Activated T-cell treated with anti-CD3 and anti-CD28 coated beads, Interleukin-2, amount 50 U/mL, for 72 hours (primary cell): Measurements from ENCODE around the gene BCL2L13. TPM values are rescaled to one million over a fixed set of nuclear protein-coding genes. Genes with fewer than 3 reads are reported as not detected.
A peak's percentile ranks its signal among the peaks of the same experiment; 100 is the strongest.

Experiments
- ATAC-seq, 2 donors: fragments of 150-1000 bp; cut with Tn5 transposase; replicated peaks in 1 of 2; 2 replicates each; pipeline ENCODE4 v1.10.0; 2021; ENCODE audit warnings: moderate library complexity in 2 of 2, mild to moderate bottlenecking in 1 of 2
- DNase-seq, 2 donors: peaks; one replicate each; pipeline ENCODE4 v3.0.0; 2021 to 2022; ENCODE audit warnings: mixed read lengths in 1 of 2
- H3K27ac Mint-ChIP-seq: one replicate; pipeline ENCODE4 v1.8.0; 2022; ENCODE audit warnings: mild to moderate bottlenecking, moderate library complexity, mixed read lengths
- H3K27me3 Mint-ChIP-seq: one replicate; pipeline ENCODE4 v1.8.0; 2022; ENCODE audit warnings: low read depth, mixed read lengths
- H3K36me3 Mint-ChIP-seq, 2 donors: one replicate each; pipeline ENCODE4 v1.8.0; 2022; ENCODE audit warnings: mixed read lengths in 2 of 2, mild to moderate bottlenecking in 1 of 2; ENCODE audit not compliant: insufficient read depth in 2 of 2
- H3K4me1 Mint-ChIP-seq: one replicate; pipeline ENCODE4 v1.8.0; 2022; ENCODE audit warnings: low read depth, mixed read lengths
- H3K4me3 Mint-ChIP-seq, 2 donors: one replicate each; pipeline ENCODE4 v1.8.0; 2022; ENCODE audit warnings: mild to moderate bottlenecking in 2 of 2, mixed read lengths in 2 of 2, moderate library complexity in 2 of 2
- H3K9me3 Mint-ChIP-seq, 2 donors: one replicate each; pipeline ENCODE4 v1.8.0; 2022; ENCODE audit warnings: mixed read lengths in 2 of 2
- total RNA-seq, 2 donors: library from RNA; stranded (reverse); gene quantifications; one replicate each; pipeline ENCODE4 v1.2.3, GENCODE V29; 2022

The BCL2L13 gene
- total RNA-seq, 2 donors from 2014 or later: 42.1 to 46.9 TPM

GRCh38 chr22:17769013-17769715, 130.6 kb downstream of the BCL2L13 start:
- no peak overlapping the region for H3K27ac Mint-ChIP-seq
- no peak overlapping the region for H3K4me3 Mint-ChIP-seq
- H3K27me3 Mint-ChIP-seq: peaks cover 16% of the 10 kb centered on the region
- H3K36me3 Mint-ChIP-seq: no peaks in the 10 kb centered on the region
- ATAC-seq: no peak
- no peak for DNase-seq
- H3K4me1 Mint-ChIP-seq: peaks cover 67% of the 10 kb centered on the region
- H3K9me3 Mint-ChIP-seq: no peaks in the 10 kb centered on the region

DNA sequence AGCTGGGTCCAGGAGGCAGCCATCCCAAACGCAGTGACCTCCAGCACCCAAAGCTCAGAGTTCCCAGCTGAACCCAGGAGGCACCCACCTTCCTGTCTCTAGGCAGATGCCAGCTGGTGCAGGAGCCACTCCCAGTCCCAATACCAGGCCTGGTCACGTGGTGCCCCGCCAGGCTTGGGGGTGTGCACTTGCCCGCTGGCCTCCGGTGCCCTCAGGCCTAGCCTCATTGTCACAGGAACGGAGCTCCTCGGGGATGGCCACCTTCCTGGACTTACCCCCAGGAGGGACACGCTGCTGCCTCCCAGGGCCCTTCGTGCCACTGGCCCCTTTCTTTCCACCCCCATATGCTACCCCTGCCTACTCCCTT, 131.1 kb downstream of the BCL2L13 start:
- Mint-ChIP-seq H3K4me3 (no peak overlapping the region), H3K27me3 (peaks cover 10% of the 10 kb centered on the region), H3K27ac (no peak overlapping the region), H3K36me3 (no peaks in the 10 kb centered on the region), H3K9me3 (no peaks in the 10 kb centered on the region), H3K4me1 (peaks cover 63% of the 10 kb centered on the region)
- DNase-seq: no peak
- no peak for ATAC-seq

DNA sequence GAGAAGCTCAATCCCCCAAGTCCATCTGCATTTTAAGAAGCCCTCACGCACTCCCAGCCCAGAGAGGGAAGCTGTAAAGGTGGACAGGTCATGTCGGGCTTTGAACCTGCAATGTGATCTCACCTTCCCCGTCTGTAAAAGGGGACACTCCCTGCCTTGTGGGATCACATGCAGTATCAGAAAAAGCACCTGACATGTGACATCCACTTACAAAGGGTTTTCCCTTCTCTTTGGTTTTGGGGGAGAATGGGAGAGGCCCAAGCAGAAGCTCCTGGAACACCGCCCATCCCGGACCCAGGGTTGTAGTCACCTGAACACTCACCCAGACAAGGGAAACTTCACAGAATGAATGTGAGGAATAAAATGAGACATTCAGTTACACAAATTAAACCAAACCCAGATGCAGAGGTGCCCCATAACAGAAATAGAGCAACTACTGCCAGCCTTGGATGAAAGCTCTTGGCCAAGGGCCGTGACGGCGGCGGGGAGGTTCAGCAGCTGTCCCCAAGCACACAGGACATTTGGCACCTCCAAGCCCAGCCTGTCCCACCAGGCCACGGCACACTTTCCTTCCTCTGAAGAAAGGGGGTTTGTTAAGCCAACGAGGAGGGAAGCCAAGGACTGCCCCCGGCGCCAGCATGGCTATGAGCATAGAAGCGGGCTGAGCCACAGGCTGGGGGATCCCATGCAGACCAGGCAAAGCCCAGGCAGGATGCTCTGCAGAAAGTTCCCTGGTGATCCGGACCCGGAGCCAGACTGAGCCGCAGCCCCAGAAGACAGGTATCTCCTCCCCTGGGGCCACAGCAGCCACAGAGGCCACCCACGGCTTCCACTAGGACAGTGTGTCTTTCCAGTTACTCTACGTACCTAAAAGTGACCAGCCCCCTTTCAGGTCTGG, 131.9 kb downstream of the BCL2L13 start:
- H3K4me3 Mint-ChIP-seq: no peak overlapping the region
- no peak overlapping the region for H3K27ac Mint-ChIP-seq
- no peak for DNase-seq
- H3K4me1 Mint-ChIP-seq: peaks cover 67% of the 10 kb centered on the region
- H3K9me3 Mint-ChIP-seq: no peaks in the 10 kb centered on the region
- H3K36me3 Mint-ChIP-seq: no peaks in the 10 kb centered on the region
- H3K27me3 Mint-ChIP-seq: peaks cover 7% of the 10 kb centered on the region
- no peak for ATAC-seq

DNA sequence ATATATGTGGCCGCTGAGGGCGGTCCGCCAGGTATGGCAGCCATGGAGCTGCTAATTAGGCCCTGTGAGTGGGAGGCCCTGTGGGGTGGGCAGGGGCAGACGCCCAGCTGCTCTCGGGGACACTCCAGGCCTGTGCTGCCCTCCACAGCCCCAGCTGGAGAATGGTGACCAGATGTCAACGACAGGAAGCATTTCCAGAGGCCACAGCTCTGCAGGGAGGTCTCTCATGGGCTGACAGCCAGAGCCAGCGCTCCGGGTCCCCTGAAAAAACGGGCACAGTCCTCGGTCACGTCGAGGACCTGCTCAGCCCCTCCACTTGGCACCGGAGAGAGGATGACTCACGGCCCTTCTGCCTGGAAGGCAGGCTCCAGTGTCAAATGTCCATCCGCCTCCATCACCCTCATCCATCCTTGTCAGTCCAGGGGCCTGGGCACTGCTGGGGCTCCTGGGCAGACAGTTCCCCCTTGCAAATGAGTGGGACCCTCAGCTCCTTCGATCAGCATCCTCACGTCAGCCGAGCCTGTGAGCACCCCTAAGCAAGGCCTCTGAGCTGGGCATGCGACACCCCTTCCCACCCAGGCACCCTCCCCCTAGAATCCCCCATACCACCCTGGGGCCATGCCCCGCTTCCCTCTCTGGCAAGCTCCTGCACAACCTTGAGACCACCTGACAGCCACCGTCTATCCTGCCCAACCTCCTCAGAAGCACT, 133.8 kb downstream of the BCL2L13 start:
- H3K27ac Mint-ChIP-seq: no peak overlapping the region
- peak overlapping the region; percentile 27 to 80 for H3K4me3 Mint-ChIP-seq
- H3K36me3 Mint-ChIP-seq: no peaks in the 10 kb centered on the region
- H3K27me3 Mint-ChIP-seq: peaks cover 7% of the 10 kb centered on the region
- ATAC-seq (no peak), DNase-seq (no peak)
- H3K9me3 Mint-ChIP-seq: no peaks in the 10 kb centered on the region
- peaks cover 81% of the 10 kb centered on the region for H3K4me1 Mint-ChIP-seq

- peaks cover 7% of the 10 kb centered on the region for H3K27me3 Mint-ChIP-seq
- no peak overlapping the region for H3K27ac Mint-ChIP-seq
- DNase-seq: no peak
- no peaks in the 10 kb centered on the region for H3K36me3 Mint-ChIP-seq
- no peaks in the 10 kb centered on the region for H3K9me3 Mint-ChIP-seq
- no peak for ATAC-seq
- H3K4me3 Mint-ChIP-seq: peak overlapping the region; percentile 80 to 89
- peaks cover 80% of the 10 kb centered on the region for H3K4me1 Mint-ChIP-seq
These were observed 134.5 kb downstream of the BCL2L13 start for GRCh38 chr22:17772958-17773605.

DNA sequence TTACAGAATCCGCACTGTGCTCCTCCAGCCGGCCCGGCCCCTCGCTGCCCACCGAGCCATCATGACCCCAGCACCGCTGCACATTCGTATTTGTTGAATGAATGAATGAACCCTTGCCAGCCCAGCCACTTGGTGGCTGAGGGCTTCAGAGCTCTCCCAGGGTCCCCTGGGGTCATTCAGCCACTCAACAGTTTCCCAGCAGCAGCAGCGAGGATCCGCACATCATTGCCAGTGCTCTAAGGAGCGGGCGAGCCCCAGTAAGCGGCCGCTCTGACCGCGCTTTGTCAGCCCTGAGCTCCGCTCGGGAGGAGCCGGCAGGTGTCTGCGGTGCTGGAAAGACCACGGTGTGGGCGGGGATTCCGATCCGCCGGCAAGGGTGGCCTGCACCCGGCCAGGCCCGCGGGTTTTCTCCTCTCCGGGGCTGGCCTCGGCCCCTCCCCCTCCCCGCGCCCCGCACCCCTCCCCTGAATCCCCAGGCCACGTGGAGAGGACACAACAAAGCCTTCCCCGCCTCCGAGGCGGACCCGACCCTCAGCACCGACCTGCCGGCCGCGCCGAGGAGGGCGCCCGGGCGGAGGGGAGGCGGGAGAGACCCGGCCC, 135.1 kb downstream of the BCL2L13 start:
- peak overlapping the region; percentile 80 to 89 for H3K4me3 Mint-ChIP-seq
- H3K27me3 Mint-ChIP-seq: peaks cover 7% of the 10 kb centered on the region
- no peak overlapping the region for H3K27ac Mint-ChIP-seq
- ATAC-seq (peak; percentile 63 to 72), DNase-seq (peak; percentile 77 to 80)
- H3K36me3 Mint-ChIP-seq: no peaks in the 10 kb centered on the region
- H3K4me1 Mint-ChIP-seq: peaks cover 76% of the 10 kb centered on the region
- H3K9me3 Mint-ChIP-seq: no peaks in the 10 kb centered on the region

DNA sequence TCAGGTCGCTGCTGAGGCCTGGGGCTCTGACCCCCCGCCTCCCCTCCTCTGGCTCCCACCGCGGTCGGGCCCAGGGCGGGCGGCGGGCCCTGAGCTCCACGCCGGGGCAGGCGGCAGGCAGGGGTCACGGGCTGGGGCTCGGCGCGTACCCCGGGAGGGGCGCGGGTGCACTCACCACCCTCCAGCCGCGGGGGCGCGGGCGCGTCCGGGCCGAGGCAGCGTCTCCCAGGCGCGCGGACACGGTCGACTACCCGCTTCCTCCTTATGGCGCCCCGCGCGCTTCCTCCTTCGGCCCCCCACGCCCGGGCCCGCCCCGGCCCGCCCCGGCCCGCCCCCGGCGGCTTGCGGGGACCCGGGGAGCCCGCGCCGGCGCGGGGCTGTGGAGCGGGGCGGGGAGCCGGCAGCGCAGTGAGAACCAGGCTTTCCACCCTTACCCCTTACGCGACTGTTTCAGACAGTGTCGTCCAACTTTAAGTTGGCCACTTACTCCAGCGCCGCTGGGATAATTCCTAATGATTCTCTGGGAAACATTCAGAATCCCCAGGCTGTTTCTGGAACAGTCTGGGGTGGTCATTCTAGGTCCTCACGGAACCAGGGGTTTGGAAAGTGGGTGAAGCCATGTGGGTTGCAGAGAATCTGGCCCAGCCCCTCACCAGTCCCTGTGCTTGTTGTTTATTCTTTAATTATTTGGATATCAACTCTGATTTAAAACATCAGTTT, 135.8 kb downstream of the BCL2L13 start, which contains the start of gene BID:
BID (minus strand) TSS at position 264 of the 720 bp plus-strand sequence. CDS start 24,353 bp downstream, outside the sequence.
- ATAC-seq (peak; percentile 33 to 53), DNase-seq (peak; percentile 41 to 64)
- H3K4me1 Mint-ChIP-seq: peaks cover 82% of the 10 kb centered on the region
- H3K27me3 Mint-ChIP-seq: peaks cover 7% of the 10 kb centered on the region
- H3K4me3 Mint-ChIP-seq: peak within 1 kb of the TSS; percentile 80 to 89
- H3K36me3 Mint-ChIP-seq: no peaks in the 10 kb centered on the region
- H3K27ac Mint-ChIP-seq: no peak within 1 kb of the TSS
- no peaks in the 10 kb centered on the region for H3K9me3 Mint-ChIP-seq

DNA sequence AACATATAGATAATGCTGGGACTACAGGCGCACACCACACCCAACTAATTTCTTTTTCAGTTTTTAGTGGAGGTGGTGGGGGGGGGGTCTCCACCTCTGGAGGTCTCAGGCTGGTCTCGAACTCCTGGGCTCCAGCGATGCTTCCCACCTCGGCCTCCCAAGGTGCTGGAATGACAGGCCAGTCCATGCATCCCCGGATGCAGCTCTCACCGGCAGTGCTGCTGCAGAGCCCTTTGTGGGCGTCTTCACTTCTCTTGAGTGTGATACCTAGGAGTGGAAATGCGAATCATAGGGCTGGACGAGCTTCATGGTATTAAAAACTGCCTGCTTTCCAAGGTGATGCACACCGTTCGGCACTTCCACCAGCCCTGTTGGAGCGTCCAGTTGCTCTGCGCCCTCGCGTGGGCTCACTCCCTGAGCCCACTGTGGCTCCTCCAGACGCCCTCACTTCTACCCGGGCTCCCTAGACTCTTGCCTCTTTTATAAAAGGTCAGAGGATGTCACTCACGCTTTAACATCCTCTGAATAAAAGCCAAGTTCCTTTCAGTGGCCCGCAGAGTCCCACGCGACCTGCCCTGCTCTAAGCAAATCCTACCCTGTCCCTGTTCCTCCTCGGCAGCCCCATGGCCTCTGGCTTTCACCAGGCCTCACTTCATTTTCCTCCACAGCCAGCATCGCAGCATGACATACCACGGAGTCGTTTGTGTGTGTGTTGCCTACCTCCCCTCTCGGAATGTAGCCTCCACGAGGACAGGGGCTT, 136.5 kb downstream of the BCL2L13 start:
- no peak for DNase-seq
- H3K9me3 Mint-ChIP-seq: no peaks in the 10 kb centered on the region
- H3K27ac Mint-ChIP-seq: no peak overlapping the region

DNA sequence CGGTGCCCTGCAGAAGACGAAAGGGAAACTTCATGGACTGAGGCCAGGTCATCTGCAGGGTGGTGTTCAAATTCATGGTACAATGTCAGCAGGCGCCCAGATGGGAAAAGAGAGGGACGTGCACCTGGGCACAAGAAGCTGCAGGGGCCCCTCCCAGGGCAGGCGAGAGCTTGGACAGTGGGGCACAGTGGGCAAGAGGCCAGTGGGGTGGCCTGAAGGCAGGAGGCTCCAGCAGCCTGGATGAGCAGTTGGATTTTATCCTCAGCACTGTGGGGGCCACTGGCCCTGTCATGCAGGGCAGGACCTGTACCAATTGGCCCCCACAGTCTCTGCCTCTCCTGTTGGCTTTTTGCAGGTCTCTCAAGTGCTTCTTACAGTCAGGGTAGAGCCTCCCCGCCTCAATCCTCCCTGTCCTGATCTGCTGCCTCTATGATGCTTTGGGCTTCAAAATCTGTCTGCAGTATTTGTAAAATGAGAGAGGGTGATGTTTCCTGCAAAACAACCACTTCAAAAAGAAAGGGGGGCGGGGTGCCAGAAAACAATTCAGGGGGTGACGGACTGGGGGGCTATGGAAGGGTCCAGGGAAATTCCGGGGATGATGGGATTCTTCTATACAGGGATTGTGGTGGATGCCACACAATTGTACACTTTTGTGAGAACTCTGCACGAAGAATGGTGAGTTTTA, 137.4 kb downstream of the BCL2L13 start:
- Mint-ChIP-seq H3K9me3 (no peaks in the 10 kb centered on the region), H3K27ac (peak overlapping the region; percentile 86), H3K27me3 (no peaks in the 10 kb centered on the region), H3K4me1 (peaks cover 81% of the 10 kb centered on the region), H3K4me3 (peak overlapping the region; percentile 51 to 80), H3K36me3 (no peaks in the 10 kb centered on the region)
- DNase-seq (no peak), ATAC-seq (no peak)

More for the DNA sequence above, 136.5 kb downstream of the BCL2L13 start:
- Mint-ChIP-seq H3K4me3 (peak overlapping the region; percentile 35 to 45), H3K27me3 (peaks cover 4% of the 10 kb centered on the region), H3K4me1 (peaks cover 82% of the 10 kb centered on the region), H3K36me3 (no peaks in the 10 kb centered on the region)
- no peak for ATAC-seq

GRCh38 chr22:17777005-17777716, 138.6 kb downstream of the BCL2L13 start:
- Mint-ChIP-seq H3K27ac (peak overlapping the region; percentile 98), H3K36me3 (no peaks in the 10 kb centered on the region), H3K4me1 (peaks cover 78% of the 10 kb centered on the region), H3K9me3 (no peaks in the 10 kb centered on the region), H3K27me3 (no peaks in the 10 kb centered on the region), H3K4me3 (peak overlapping the region; percentile 80 to 98)
- DNase-seq: peak; percentile 71 to 77
- ATAC-seq: peak; percentile 43 to 52
